HK-2 (cell line): Measurements from ENCODE around the gene ERC1.
"Not testable (repeated sequence)": the region's sequence is repeated elsewhere in the genome, so short reads cannot be mapped to it uniquely, and the experiment has no call there.

Experiments
- DNase-seq: peaks from one replicate; pipeline ENCODE4 v3.0.0-alpha.2; 2018; ENCODE audit not compliant: unreplicated experiment

Gene ERC1

DNA sequence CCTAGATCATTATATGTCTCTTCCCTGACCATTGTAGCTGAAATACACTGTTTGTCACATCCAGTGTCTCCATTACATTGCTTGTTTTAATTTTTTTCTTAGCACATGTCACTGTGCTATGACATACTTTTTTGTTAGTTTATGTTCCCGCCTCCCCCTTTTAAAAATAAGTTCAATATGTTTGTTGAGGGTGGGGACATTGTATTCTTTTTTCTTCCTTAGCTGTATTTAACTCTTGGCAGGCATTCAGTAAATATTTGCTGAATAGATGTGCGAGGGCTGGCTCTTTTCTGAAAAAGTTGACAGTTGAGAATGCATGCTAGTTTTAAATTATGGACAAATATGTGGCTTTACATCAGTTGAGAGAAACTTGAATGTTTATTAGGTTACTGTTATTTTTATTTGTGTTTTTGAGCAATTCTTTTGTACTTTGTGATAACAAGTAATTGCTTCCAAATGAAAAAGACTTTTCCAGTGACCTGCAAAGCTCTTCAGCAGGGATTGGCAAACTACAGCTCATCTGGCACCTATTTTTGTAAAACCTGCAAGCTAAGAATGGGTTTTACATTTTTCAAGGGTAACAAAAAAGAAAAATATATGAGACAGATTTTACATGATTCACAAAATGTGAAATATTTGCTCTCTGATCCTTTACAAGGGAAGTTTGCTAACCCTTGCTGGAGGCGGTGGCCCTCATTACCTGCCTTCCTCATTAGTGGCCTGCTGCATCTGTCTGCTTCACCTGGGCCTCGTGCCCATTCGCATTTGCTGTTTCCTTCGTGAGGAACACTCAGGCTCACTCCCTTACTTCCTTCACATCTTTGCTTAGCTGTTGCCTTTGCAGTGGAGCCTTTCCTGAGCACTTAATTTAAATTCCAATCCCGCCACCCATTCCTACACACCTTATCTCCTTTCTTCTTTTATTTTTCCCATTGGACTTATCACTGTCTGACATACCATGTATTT, 229.4 kb downstream of the ERC1 start:
- no peak for DNase-seq

DNA sequence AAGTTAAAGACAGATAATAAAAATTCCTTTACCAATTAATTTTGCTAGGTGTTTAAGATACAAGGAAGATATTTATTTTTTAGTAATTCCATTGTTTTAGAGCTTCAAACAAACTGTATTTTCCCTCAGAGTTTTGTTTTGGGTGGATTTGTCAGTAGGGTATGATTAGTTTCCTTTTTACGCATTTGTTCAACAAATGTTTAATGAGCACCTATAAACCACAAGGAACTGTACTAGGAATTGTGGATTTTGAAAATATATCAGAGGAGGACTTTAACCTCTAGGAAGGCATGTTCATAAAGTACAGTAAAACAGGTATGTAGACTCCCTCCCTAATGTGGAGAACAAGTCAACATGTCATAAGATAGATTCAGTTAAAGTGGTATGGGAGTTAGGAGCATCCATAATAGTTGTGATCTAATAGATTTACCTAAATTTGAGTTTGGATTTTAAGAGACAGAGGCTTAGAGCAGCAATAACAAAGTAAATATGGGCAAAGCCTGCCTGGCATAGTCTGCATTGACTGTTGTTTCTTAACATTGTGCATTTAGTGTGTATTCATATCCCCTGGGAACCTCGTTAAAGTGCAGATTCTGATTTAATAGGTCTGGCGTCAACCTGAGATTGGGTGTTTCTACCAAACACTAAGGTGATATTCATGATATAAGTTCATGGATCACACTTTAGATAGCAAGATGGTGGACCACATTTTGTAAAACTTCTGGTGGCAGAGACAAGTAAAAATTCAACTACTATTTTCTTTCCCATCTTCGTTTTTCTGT, 232.0 kb downstream of the ERC1 start:
- DNase-seq, result no peak

DNA sequence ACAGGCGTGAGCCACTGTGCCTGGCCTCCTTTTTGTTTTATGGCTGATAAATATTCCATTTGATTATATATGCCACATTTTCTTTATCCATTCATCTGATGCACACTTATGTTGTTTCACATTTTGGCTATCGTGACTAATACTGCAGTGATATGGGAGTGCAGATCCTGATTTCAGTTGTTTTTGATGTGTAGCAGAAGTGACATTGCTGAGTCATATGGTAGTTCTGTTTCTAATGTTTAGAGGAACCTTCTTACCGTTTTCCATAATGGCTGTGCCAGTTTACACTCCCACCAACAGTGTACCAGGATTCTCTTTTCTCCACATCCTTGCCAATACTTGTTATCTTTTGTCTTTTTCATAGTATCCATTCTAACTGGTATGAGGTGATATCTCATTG, 235.9 kb downstream of the ERC1 start:
- no peak for DNase-seq

DNA sequence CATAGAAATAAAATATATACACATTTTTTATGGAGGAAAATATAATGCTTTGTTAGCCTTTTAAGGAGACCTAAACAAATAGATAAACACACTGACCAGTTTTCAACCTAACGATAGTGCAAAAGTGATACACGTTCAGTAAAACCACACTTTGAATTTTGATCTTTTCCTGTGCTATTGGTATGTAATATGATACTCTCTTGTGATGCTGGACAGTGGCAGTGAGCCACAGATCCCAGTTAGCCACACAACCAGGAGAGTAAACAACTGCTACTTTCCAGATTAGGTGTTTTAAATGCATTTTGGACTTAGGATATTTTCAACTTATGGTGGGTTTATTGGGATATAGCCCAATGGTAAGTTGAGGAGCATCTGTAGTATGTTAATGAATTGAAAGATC, 243.1 kb downstream of the ERC1 start:
- DNase-seq, result no peak

DNA sequence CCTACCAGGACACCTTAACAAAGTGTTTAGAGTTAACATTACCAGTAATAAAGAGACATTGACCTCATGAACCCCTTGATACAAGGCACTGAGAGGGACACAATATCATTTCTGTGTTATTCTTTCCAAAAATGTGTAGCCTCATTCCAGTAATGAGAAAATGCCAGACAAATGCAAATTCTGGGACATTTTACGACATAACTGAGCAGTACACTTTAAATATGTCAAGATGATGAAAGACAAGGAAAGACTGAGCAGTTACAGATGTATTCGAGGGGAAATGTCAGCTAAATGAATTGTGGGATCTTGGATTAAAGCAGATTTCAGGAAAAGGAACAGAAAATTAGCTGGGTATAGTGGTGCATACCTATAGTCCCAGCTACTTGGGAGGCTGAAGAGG, 255.6 kb downstream of the ERC1 start:
- no peak for DNase-seq

DNA sequence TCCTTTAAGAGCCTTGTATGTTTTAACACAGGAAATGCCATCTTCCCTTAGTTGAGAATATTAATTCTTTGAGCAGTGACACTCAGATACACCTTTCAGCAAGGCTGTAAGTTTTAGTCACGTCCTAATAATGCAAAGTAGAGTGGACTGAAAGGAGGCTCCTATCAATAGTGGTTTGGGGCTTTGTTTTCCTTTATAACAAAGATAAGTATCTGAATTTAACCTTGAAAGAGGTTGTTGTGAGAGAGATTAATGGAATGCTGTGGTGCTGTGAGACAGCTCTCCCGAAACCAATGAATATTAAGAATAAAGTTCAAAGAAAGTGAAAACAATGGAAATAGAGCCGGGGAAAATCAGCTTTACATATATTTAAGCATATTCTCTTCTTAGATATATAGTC, 259.6 kb downstream of the ERC1 start:
- no peak for DNase-seq

DNA sequence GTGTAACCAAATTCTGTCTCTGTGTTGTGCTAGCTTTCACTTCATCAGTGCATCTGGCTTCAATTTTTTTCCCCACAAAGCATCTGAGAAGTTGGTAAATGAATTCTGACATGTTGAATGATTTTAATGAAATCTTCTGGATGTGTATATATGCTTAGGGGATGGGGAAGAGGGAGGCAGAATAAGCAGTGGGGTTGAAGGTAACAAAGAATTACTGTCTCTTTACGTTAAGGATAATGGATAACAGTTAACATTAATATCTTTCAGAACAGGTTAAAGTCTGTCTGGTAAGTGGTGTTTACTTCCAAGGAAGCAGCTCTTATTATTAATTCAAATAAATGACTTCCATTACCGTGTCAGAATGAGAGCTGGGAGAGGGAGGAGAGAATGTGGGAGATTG, 261.7 kb downstream of the ERC1 start:
- DNase-seq, result no peak

DNA sequence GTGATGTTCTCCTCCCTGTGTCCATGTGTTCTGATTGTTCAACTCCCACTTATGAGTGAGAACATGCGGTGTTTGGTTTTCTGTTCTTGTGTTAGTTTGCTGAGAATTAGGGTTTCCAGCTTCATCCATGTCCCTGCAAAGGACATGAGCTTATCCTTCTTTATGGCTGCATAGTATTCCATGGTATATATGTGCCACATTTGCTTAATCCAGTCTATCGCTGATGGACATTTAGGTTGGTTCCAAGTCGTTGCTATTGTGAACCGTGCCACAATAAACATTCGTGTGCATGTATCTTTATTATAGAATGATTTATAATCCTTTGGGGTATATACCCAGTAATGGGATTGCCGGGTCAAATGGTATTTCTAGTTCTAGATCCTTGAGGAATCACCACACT, 264.1 kb downstream of the ERC1 start:
- not testable (repeated sequence) for DNase-seq

DNA sequence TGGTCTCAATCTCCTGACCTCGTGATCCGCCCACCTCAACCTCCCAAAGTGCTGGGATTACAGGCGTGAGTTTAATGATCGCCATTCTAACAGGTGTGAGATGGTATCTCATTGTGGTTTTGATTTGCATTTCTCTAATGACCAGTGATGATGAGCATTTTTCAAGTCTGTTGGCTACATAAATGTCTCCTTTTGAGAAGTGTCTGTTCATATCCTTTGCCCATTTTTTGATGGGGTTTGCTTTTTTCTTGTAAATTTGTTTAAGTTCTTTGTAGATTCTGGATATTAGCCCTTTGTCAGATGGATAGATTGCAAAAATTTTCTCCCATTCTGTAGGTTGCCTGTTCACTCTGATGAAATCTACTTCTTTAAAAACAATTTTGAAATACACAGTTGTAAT, 264.8 kb downstream of the ERC1 start:
- DNase-seq, result not testable (repeated sequence)

DNA sequence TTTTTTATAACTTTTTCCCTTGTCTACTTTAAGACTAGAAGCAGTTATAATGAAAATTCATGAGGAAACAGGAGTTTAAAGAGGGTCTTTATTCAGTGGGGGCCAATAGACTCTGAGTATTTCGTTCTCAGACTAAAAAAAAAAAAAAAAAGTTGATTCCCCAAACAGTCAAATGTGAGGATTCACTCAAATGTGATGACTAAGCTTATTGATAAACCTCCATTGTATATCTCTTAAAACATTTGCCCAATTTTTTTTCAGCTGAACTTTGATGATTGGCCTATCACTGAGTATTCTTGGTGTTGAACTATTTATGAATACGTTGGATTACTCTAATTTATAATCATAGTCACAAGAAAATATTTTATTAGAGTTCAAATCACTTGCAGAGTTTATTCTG, 265.3 kb downstream of the ERC1 start:
- DNase-seq, result no peak

DNA sequence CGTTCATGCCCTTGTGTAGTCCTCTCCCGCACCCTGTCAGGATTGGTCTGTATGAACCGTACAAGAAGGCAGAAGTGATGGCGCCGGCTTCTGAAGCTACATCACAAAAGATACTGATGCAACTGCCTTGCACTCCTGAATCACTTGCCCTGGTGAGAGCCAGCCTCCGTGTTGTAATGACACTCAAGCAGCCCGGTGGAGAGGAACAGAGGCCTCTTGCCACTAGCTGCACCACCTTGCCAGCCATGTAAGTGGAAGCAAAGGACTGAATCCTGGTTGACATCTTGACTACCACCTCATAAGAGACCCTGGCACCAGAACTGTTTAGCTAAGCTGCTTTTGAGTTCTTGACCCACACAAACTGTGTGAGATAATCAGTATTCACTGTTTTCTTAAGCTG, 266.0 kb downstream of the ERC1 start:
- DNase-seq, result no peak

DNA sequence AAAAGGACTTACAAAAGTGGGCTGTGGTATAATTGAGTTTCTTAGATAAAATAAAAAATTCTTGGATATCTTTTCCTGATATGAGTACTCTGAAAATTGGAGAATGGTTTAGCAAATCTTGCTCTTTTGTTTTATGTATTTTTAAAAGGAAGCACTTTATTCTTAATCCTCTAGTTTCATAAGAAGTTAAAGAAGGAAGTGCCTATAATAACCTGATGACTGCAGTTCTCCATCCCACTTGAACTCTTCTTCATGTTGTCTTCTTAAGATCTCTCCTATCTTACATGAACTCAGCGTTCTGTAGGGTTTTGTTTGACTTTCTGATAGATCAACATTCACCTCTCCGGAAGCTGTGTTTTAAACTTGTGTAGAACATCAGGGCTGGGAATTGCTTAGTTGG, 271.0 kb downstream of the ERC1 start:
- DNase-seq, result no peak

DNA sequence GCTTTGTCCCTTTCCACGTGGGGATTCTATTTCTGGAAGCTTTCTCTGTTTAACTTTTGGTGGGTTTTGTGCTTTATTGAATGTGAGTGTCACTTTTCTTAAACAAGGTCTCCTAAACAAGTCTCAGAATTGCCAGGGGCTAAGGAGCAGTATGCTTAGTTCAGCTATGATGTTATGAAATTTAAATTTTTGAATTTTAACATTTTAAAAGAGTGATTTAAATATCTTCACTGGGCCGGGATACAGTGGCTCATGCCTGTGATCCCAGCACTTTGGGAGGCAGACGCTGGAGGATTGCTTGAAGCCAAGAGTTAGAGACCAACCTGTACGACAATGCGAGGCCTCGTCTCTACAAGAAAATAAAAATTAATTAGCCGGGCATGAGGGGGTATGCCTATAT, 276.2 kb downstream of the ERC1 start:
- DNase-seq, result no peak

DNA sequence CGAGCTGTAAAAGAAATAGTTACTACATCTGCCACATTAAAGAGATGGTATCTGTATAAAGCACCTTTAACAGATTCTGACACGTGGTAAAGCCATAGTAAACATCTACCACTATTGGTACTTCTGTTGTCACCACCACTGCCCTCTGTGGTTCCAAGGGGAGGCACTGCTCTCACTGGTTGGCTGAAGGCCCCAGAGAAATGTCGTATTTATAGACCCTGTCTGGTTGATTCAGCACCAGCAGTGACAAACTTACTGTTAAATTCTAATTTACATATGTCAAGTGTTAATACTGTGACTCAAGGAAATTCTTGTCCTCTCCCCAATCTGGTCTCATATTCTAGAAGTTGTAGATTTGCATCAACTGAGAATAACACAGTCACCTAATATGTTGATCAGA, 281.1 kb downstream of the ERC1 start:
- DNase-seq, result no peak

DNA sequence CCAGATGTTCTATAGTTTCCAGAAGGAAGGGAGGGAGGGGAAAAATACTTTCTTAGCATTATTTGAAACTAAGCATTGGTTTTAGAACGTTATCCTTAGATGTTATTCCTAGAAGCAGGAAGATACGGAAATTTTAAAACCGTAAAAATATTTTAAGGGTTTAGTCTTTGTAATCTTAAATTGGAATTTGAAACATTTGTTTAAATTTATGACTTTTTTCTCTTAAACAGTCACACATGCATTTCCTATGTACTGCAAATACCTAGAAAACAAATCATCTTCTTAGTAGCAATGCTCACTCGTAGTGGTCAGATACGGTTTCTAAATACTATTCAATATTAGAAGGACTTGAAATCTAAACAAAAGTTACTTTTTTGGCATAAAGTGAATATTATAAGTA, 282.0 kb downstream of the ERC1 start:
- no peak for DNase-seq

DNA sequence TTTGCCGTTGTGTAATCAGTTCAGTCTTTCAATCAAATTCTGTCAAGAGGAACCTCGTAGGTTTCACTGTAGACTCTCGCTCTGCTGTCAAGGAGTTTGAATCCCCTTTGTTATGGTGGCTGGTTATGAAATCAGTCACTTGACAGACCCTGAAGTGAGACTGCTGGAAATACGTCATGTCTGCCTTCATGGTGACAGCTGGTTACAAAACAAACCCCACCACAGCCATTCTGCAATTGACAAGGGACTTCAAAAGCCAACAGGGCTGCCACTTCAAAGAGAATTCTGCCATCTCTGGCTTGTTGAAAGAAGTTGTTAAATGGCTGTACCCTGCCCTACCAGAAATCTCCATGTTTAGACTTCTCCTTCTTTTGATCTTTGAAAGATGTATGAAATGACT, 286.9 kb downstream of the ERC1 start:
- no peak for DNase-seq

DNA sequence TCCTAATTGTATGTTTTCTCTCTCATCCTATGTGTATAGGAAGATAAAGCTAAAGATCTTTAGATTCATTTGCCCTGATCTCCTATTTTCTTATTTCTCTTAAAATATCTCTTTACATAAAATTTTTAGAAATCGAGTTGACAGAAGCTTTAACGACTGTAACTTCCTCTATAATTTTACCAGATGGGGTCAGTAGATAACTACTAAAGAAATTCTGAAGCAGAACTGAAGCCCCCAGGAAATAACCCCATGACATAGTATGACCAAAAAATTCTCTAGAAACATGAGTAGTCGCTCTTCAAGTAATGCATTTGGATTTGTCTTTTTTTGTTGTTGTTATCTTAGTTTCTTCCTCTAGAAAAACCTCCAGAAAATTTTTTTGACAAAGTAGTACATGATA, 288.0 kb downstream of the ERC1 start:
- DNase-seq, result no peak

DNA sequence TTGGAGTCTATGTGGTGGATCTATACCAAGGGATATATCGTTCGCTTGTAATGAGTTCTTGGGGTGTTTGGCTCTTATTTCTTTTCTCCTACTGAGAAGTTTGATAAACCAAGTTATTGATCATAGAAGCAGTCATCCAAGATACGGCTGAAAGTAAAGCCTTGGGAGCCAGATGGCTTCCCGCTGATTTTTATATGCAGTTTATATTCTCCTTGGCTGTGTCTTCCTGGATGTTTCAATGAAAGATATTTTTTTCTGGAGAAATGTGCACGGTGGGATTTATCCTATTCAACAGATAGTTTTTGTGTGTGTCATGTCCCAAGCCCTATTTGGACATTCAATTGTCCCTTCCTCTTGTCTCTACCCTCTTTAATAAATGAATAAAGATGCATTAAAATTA, 289.0 kb downstream of the ERC1 start:
- no peak for DNase-seq

DNA sequence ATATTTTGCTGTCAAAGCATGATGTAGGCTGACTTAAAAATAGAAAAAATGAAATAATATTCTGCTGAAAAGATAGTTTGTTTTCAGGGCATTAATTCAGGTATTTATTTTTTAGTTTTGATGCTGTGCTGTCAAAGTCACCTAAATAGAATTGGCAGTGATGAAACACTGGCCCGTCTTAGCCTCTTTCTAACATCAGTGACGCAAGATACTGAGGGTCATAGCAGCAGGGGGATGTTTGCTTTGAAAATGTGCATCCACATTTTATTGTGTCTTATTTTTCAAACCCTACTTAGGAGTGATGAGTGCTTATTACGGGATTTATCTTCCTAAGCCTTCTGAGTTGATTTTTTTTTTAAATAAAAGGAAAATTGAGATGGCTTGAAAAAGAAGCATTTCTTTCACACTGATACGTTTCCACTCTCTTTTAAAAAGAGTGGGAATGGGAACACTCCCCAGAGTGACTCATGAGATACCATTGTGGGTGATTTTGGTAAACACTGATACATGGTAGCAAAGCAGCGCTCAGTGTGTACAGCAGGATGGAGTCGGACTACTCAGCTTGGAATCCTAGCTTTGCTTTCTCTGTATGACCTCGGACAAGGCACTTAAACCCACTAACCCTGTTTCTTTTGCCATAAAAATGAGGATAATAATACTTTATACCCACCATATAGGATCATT, 290.8 kb downstream of the ERC1 start:
- DNase-seq, result no peak

DNA sequence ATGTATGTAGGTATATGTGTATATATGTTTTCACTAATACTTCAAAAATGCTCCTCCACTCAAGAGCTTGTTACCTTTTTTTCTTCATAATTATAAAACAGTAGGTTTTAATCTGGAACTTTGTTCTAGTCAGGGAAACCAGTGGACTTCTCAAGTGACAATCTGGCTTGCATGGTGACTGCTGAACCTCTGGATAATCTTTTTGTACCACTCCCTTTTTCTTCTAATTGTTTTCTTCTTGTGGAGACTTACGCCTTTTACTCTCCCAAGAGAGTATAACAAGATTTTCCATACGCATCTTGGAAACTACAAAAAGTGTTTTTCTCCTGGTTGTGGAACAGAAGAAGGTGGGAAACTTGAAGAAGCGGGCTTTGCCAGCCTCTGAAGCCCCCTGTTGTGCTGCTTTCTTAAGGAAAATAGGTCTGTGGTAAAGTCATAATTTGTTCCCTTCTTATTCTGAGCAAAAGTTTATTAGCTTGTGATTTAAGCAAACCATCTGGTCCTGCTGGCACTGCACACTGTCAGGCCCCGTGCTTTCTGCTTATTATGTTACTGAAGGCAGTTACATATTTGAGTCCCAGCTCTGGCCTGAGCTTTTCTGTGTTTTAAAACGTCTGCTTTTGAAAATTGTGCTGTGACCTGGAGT, 291.8 kb downstream of the ERC1 start:
- no peak for DNase-seq

DNA sequence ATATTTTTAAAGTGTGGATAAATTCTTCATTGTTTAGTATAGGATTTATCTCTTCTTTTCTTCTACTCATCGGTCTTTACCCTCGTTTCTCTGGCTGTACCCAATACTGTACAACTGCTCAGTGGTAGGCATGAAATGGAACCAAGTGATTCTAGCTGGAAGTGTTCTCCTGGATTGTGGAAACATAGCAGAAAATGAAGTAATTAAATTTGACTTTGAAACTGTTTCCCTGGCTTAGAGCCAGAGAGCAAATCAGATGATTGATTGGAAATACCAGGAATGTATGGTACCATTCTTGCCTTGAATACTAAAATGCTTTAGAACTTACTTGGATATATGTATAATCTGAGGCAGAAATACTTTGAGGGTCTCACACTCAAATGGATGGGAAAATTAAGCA, 292.3 kb downstream of the ERC1 start:
- no peak for DNase-seq

DNA sequence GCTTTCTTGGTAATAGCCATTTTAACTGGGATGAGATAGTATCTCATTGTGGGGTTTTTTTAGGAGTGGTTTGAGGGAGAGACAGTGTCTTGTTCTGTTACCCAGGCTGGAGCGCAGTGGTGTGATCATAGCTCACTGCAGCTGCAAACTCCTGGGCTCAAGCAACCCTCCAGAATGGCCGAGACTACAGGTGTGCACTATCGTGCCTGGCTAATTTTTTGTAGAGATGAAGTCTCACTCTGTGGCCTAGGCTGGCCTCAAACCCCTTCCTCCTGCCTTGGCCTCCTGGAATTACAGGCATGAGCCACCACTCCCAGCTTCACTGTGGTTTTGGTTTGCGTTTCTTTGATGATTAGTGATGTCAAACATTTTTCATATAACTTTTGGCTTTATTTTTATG, 293.6 kb downstream of the ERC1 start:
- no peak for DNase-seq
